ENCODE data around the gene PLA2G2C.

GRCh38 chr1:20209471-20209870, 23.2 kb upstream of the PLA2G2C start:
- TF ChIP-seq FOXP2 (optimal IDR thresholded peaks at IDR 0.05; ENCODE audit: control extremely low read depth, extremely low read length, insufficient read depth) = no peak
- no peak for TF ChIP-seq EZH2 (IDR thresholded peaks at IDR 0.05)
